Measurements from ENCODE around the gene GFPT1.

Gene GFPT1

DNA sequence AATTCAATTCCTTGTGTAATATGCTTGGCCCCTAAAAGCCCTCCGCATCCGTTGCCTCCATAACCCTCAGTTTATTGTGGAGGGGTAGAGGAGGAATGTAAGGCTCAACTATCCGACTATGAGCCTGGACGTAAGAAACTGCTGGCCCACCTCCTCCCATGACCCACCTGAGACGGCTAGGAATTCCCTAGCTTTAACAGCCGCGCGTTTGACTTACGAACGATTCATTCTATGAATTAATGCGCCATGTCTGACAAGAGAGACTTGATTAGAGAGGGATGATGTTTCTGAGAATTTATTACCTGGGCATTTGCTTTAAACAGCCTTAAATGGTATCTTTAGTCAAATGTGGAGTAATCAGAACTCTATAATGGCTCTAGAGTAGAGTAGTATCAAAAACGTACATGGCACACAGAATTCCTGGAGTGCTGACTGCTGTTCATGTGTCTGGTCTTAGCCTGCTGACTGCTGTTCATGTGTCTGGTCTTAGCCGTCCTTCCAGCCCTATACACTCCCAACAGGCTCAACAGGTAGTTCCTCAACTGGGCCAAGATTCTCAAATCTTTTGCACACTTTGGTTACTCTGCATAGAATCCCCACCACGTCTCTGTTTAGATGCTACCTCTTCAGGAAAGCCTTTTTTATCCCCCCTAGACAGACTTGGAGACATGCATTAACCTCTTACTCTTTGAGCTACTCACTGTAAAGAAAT, 899 bp upstream of the GFPT1 start:
- H3K4me3 ChIP-seq (ENCODE audit: low read depth, low read length) = peak overlapping the region; percentile 71
- no peak for TF ChIP-seq POLR2A (IDR thresholded peaks at IDR 0.05; ENCODE audit: extremely low read depth, insufficient read length)
- TF ChIP-seq, protein P1, sequence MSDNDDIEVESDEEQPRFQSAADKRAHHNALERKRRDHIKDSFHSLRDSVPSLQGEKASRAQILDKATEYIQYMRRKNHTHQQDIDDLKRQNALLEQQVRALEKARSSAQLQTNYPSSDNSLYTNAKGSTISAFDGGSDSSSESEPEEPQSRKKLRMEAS (IDR thresholded peaks at IDR 0.05; ENCODE audit: low read depth, low read length) = no peak
- TF ChIP-seq, protein P2, sequence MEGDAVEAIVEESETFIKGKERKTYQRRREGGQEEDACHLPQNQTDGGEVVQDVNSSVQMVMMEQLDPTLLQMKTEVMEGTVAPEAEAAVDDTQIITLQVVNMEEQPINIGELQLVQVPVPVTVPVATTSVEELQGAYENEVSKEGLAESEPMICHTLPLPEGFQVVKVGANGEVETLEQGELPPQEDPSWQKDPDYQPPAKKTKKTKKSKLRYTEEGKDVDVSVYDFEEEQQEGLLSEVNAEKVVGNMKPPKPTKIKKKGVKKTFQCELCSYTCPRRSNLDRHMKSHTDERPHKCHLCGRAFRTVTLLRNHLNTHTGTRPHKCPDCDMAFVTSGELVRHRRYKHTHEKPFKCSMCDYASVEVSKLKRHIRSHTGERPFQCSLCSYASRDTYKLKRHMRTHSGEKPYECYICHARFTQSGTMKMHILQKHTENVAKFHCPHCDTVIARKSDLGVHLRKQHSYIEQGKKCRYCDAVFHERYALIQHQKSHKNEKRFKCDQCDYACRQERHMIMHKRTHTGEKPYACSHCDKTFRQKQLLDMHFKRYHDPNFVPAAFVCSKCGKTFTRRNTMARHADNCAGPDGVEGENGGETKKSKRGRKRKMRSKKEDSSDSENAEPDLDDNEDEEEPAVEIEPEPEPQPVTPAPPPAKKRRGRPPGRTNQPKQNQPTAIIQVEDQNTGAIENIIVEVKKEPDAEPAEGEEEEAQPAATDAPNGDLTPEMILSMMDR (IDR thresholded peaks at IDR 0.05; ENCODE audit: low read depth, low read length) = no peak
- no peak for TF ChIP-seq MYC (IDR thresholded peaks at IDR 0.05; ENCODE audit: low read depth, low read length)
- peak; percentile 39 for DNase-seq (ENCODE audit: low read depth)

- H3K4me3 ChIP-seq (ENCODE audit: low read depth, low read length) = peak overlapping the region; percentile 77
- TF ChIP-seq, protein P2 (IDR thresholded peaks at IDR 0.05; ENCODE audit: low read depth, low read length) = no peak
- no peak for DNase-seq (ENCODE audit: low read depth)
Observed at GRCh38 chr2:69386360-69386759, 667 bp downstream of the GFPT1 start.

DNA sequence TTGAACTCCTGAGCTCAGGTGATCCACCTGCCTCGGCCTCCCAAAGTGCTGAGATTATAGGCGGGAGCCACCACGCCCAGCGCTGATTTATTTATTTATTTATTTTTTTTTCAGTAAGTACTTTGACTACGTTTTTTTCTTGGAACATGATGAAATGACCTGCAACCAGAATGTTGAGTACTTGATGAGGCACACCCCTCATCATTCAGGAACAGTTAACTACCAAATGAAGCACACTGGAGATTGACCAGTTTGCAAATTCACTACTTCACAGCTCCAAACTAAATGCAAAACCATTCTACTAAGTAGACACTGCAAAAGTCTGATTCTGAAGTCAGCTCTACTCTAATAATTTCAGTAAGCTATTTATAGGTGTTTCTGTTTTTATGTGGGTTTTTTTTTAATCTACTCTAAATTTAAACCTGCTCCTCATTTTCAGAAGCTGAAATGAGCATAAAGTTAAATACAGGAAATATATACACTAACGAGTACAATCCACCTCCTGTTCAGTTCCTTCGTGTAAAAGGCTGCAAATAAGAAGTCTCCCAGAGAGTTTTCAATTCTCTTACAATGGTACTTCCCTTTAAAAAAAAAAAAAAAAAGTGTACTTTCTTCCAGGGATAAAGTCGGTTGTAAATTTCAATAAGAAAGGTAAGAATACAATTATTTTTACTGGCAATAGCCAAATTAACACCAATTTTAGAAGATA, 1.4 kb downstream of the GFPT1 start:
- peak overlapping the region; percentile 77 for H3K4me3 ChIP-seq (ENCODE audit: low read depth, low read length)
- TF ChIP-seq POLR2A (IDR thresholded peaks at IDR 0.05; ENCODE audit: extremely low read depth, insufficient read length) (no peak), MYC (IDR thresholded peaks at IDR 0.05; ENCODE audit: low read depth, low read length) (no peak)
- TF ChIP-seq, protein P2 (IDR thresholded peaks at IDR 0.05; ENCODE audit: low read depth, low read length) = no peak
- TF ChIP-seq, protein P1 (IDR thresholded peaks at IDR 0.05; ENCODE audit: low read depth, low read length) = no peak
- peak; percentile 24 for DNase-seq (ENCODE audit: low read depth)

GRCh38 chr2:69384618-69385081, 2.4 kb downstream of the GFPT1 start:
- TF ChIP-seq, protein P1 (IDR thresholded peaks at IDR 0.05; ENCODE audit: low read depth, low read length) = no peak
- TF ChIP-seq POLR2A (IDR thresholded peaks at IDR 0.05; ENCODE audit: extremely low read depth, insufficient read length) (no peak), MYC (IDR thresholded peaks at IDR 0.05; ENCODE audit: low read depth, low read length) (no peak)
- TF ChIP-seq, protein P2 (IDR thresholded peaks at IDR 0.05; ENCODE audit: low read depth, low read length) = no peak
- H3K4me3 ChIP-seq (ENCODE audit: low read depth, low read length) = peak overlapping the region; percentile 77
- no peak for DNase-seq (ENCODE audit: low read depth)

DNA sequence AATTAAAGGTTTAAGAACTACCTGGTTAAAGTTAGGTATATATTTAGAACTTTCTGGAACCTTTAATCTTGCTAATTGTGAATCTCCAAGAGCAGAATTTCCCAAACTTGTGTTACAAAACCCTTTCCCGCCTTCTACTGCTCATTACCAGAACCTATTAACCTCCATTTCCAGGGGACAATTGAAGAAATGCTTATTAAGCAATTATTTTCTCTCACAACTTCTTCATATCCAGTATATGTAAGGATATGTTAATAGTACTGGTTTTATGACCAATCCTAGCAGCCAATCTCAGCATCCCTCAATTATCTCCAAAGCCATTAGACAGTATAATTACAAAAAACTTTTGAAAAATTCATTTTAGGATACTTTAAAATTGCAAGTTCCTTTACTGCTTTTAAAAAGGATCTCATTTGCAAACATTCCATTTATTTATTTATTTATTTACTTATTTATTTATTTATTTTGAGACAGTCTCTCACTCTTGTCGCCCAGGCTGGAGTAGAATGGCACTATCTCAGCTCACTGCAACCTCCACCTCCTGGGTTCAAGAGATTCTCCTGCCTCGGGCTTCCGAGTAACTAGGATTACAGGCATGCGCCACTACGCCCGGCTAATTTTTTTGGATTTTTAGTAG, 3.7 kb downstream of the GFPT1 start:
- TF ChIP-seq, protein P2 (IDR thresholded peaks at IDR 0.05; ENCODE audit: low read depth, low read length) = no peak
- TF ChIP-seq MYC (IDR thresholded peaks at IDR 0.05; ENCODE audit: low read depth, low read length) (no peak), POLR2A (IDR thresholded peaks at IDR 0.05; ENCODE audit: extremely low read depth, insufficient read length) (no peak)
- TF ChIP-seq, protein P1 (IDR thresholded peaks at IDR 0.05; ENCODE audit: low read depth, low read length) = no peak
- H3K4me3 ChIP-seq (ENCODE audit: low read depth, low read length) = peak overlapping the region; percentile 13
- DNase-seq (ENCODE audit: low read depth) = no peak

Data from NB4 (cell line).